Stimulated activated naive CD4-positive, alpha-beta T cell treated with Interleukin-2 at 50 U/mL for 16 hours (primary cell): ENCODE measurements around the gene CARMIL1.
"Not testable (repeated sequence)": the region's sequence is repeated elsewhere in the genome, so short reads cannot be mapped to it uniquely, and the experiment has no call there.

Source experiments
- DNase-seq: peaks from one replicate; lab custom pipeline; 2025; lab: John Stamatoyannopoulos, UW

CARMIL1 gene

GRCh38 chr6:25370178-25371036, 91.2 kb downstream of the CARMIL1 start:
- no peak for DNase-seq

GRCh38 chr6:25371037-25371347, 91.8 kb downstream of the CARMIL1 start:
- DNase-seq: no peak

- no peak for DNase-seq
Measured at GRCh38 chr6:25375125-25375524, 96.0 kb downstream of the CARMIL1 start.

GRCh38 chr6:25377664-25378063, 98.5 kb downstream of the CARMIL1 start:
- DNase-seq: no peak

- no peak for DNase-seq
Measured at GRCh38 chr6:25381077-25381476, 101.9 kb downstream of the CARMIL1 start.

- DNase-seq: not testable (repeated sequence)
Measured at GRCh38 chr6:25382476-25382875, 103.3 kb downstream of the CARMIL1 start.

GRCh38 chr6:25384234-25384633, 105.1 kb downstream of the CARMIL1 start:
- no peak for DNase-seq

- no peak for DNase-seq
Measured at GRCh38 chr6:25384967-25385366, 105.8 kb downstream of the CARMIL1 start.

GRCh38 chr6:25387483-25387882, 108.3 kb downstream of the CARMIL1 start:
- DNase-seq: no peak

GRCh38 chr6:25387911-25388310, 108.7 kb downstream of the CARMIL1 start:
- DNase-seq: no peak

- no peak for DNase-seq
Measured at GRCh38 chr6:25388776-25389175, 109.6 kb downstream of the CARMIL1 start.

- DNase-seq: no peak
Measured at GRCh38 chr6:25389471-25389870, 110.3 kb downstream of the CARMIL1 start.

- no peak for DNase-seq
Measured at GRCh38 chr6:25392372-25392771, 113.2 kb downstream of the CARMIL1 start.

- no peak for DNase-seq
Measured at GRCh38 chr6:25395731-25396130, 116.6 kb downstream of the CARMIL1 start.

GRCh38 chr6:25397406-25397805, 118.2 kb downstream of the CARMIL1 start:
- DNase-seq: no peak

- DNase-seq: no peak
Measured at GRCh38 chr6:25399885-25400284, 120.7 kb downstream of the CARMIL1 start.

GRCh38 chr6:25401711-25402110, 122.5 kb downstream of the CARMIL1 start:
- no peak for DNase-seq

- no peak for DNase-seq
Measured at GRCh38 chr6:25402125-25402524, 123.0 kb downstream of the CARMIL1 start.

GRCh38 chr6:25403150-25403549, 124.0 kb downstream of the CARMIL1 start:
- DNase-seq: no peak

GRCh38 chr6:25404091-25404490, 124.9 kb downstream of the CARMIL1 start:
- DNase-seq: no peak

GRCh38 chr6:25404693-25405169, 125.6 kb downstream of the CARMIL1 start:
- peak; percentile 2 for DNase-seq

GRCh38 chr6:25405442-25405841, 126.3 kb downstream of the CARMIL1 start:
- no peak for DNase-seq

GRCh38 chr6:25407431-25407830, 128.3 kb downstream of the CARMIL1 start:
- no peak for DNase-seq

GRCh38 chr6:25410102-25410501, 130.9 kb downstream of the CARMIL1 start:
- DNase-seq: no peak
